HG03103 (cell line): ENCODE data around the gene TRIM2.

Experiments
- ATAC-seq: cut with Tn5 transposase; IDR thresholded peaks from one replicate; pipeline ENCODE4 v1.9.1; 2021; ENCODE audit warnings: low read depth; ENCODE audit not compliant: unreplicated experiment

TRIM2 gene

DNA sequence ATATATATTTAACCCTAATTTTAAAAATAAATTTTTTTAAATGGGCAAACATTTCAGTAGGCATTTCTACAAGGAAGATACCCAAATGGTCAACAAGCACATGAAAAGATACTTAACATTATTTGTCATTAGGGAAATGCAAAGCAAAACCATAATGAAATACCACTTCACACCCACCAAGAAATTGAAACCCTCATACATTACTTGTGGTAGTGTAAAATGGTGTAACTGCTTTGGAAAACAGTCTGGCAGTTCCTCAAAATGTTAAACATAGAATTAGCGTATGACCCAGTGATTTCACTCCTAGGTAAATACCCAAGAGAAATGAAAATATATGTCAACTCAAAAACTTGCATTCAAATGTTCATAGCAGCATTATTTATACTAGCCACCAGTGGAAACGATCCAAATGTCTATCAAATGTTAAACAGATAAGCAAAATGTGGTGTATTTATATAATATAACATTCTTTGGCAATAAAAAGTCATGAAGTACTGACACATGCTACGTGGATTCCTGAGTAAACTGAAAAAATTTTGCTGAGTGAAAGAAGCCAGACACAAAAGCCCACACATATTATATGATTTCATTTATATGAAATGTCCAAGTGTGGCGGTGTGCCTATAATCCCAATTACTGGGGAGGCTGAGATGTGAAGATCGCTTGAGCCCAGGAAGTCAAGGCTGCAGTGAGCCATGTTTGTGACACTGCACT, 16.6 kb downstream of the TRIM2 start:
- ATAC-seq = no peak

DNA sequence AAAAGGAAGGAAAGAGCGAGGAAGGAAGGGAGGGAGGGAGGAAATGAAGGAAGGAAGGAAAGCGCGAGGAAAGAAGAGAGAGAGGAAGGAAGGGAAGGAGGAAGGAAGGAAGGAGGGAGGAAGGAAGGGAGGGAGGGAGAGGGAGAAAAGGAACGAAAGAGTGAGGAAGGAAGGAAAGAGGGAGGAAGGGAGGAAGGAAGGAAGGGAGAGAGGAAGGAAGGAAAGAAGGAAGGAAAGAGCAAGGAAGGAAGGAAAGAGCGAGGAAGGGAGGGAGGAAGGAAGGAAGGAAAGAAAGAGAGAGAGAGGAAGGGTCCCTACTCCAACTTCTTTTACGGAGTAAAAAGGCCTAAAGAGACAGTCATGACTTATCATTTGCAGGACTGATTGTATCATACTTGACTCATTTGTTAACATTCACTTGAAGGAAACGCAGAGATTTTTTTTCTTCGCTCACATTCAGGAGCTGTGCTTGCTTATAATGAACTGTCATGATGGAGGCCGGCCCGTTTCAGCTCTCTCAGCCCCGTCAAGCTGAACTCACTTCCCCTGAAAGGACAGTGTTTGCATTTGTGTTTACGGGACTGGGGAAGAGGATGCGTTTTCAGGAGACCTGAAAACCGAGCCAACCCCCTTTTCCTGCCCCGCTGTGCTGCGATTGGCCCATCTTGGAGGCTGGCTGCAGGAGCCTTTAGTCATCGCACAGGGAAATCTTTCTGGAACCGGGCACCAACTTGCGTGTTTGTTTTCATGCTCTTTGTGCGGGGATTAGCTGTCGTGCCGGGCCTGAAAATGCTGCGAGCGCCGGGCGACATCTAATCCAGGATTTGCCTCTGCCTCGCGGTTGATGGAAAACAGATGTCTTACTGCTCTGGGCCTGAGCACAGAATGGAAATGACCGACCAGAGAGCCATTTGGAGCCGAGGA, 17.8 kb downstream of the TRIM2 start:
- ATAC-seq = peak; percentile 22

DNA sequence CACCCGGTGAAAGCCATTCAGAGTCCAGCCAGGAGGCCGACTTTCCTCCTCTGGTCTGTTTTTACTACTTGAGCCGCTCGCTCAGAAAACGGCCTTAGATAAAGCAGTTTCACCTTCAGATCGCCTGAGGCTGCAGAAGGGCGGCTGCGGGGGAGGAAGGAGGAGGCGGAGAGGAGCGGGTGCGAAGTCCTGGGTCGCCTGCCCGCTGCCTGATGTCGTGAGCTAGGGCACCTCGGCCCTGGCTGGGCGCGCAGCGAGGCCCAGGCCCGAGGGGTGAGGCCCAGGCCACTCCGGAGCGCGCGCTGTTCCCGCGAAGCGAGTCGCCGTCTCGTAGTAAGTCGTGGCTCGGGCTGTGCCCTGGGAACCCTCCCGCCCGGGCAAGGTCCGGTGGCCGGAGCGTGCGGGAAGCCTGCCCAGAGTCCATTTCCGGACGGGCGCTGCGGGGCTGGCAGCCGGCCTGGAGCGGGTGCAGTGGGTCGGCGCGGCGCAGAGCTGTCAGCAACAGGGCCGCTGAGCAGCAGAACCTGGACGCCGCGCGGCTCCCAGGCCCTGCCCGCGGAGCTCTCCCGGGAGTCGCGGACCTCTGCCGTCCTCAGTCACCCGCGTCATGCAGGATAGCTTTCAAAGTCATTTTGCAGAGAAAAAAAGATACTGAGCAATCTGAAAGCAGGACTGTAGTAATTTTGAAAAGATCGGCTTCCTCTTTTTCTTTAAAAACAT, 18.6 kb downstream of the TRIM2 start:
- ATAC-seq = peak; percentile 45

DNA sequence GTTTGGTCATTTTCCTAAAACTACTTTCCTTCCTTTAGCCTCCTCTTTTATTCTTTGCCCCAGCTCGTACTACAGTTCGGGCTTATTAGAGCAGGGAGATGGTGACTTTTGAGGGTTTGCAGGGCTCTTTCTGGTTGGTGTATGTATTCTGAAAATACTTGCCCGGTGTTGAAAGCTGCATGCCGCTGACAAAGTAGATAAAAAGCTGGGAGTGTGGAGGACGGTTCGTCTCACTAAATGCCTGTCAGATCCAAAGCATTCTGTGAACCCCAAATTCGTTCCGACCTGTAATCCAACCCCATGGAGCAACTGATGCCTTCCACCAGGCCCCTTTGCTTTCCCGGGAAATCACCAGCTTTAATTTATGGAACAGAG, 19.2 kb downstream of the TRIM2 start:
- ATAC-seq = no peak

DNA sequence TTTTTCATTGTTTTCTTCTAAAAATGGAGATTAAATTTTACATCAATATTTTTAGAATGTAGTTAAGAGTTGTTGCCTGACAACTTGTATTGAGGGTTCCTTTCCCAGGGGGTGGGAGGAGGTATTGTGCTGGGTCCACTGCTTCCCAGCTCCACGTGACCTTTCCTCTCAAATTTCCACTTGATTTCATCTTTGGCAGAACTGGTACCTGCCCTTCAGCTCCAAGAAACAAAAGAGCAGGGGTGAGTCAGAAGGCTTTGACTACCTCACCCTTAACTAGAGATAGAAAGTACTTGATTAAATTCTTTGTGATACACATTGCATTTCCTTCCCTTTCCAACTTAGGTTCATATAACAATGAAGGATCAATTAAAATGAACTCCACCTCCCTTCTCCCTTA, 19.7 kb downstream of the TRIM2 start:
- ATAC-seq = no peak

DNA sequence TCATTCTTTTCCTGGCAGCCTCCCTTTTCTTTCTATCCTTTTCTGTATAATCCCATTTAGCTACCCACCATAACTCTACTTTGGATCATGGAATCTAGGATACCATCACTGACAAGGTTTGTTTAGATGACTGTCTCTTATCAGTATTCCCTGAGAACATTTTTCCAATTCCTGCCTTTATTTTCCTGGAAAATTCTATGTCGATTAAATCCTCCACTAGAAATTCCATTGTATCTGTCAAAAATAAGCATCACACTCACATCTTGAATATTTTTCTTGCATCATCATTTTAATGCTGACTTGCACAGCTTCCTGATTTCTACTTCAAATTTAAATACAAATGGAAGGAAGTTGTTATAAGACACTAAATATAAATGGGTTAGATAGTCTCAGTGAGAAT, 20.2 kb downstream of the TRIM2 start:
- ATAC-seq = no peak

DNA sequence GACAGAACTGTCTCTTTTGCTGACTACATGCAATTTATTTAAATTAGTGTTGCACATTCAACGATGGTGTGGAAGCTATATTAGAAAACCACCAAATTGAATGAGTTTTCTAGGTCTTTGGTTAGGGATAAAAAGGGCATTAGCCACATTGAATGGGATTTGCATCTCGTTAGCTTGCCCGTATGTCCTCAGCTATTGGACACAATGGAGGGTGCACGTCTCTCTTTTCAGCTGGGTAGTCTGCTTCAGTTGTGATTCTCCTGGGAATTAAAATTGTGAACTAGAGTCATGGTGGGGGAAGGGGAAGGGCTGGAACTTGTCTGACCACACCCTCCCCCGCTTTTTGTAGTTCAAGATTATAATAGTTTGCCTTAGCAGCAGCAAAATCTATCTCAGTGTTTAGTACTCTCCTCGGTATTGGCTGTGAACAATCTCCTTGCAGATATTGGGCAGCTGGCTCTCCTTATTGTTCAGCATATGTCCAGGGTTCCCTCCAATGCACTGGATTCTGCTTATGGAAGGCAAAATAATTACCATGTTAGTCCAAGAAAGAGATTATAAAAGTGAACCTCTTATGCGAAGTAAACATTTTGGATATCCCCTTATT, 23.3 kb downstream of the TRIM2 start:
- ATAC-seq = no peak

DNA sequence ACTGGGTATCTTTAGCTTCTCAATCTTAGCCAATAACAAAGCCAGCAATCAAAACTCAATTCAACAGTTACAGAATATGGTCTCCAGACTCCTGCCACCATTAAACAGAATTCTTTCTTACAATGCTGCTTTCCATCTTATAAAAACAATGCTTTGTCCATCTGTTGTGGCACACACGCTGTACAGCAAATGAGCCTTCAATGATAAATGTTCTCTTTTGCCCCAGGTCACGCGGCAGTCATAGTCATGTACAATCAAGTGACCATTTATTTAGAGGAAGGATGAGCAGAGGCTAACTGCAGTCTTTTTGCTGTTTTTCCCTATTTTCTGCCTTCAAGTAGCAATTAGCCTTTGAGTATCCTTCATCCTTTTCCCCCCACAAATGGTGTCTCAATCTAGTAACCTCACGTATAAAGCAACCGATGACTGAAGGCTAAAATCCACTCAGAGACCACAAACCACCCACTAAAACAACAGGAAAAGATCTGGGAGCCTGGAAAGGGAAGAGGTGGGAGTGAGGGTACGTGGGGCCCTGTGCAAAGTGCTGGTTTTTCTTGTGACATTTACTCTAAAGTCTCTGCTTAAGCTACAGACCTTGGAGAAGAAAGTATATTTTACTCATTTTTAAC, 24.4 kb downstream of the TRIM2 start:
- ATAC-seq = no peak

DNA sequence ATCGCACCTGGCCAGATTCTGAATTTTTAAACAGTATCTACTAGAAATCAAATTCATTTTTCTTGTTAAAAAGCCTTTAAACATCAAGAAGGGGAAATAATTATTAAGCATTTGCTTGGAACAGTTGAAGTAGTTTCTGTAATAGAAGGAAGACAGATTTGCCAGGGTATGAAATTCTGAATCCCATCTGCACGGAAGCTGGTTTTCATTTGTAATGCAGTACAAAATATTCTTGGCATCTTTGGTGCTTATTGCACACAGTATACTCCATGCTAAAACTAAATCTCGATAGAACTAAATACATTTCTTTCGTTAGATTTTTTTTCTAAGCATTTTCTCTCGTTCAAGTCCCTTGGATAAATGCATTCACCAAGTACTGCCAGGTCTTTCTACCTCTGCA, 25.3 kb downstream of the TRIM2 start:
- ATAC-seq = no peak

DNA sequence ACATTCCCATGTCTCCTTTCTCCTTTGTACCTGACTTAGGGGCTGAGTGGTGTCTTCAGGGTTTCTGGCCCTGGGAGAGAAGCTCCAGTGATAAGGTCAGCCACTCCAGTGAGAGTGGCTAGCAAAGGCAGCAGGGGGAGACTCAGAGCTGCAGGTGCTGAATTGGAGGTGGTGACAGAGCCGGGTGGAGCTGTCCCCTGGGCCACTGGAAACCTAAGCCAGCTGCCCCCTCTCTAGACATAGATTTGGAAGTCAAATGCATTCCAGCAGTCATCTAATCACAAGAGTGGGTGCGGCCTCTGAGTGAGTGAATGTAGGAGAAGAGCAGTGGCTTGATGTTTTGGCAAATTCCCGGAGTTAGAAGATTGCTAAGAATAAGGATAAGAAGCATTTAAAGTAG, 28.5 kb downstream of the TRIM2 start:
- no peak for ATAC-seq

DNA sequence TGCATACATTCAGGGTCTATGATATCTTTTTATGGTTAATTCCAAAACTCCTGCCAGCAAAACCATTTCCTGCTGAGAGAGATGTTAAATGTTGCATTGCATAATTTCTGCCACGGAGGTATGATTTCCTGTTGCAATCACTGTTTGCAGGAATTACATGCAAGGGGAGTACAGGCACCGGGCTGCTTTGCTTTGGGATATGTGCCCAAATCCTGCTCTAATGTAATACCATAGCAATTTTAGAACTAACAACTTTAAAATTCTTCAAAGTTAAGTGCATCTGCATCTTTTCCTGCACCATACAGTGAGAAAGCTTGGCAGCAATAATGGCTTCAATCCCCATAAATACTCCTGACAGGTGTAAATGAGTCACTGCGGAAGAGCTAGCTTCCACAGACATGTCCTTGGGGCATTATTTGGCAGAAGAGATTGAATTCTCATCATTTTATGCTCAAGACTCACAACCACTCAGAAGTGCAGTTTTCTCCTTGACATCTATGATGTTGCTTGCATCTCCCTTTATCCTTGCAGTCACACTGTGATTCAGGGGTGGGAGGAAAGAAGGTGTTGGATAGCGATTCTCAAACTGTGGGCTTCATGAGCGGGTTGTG, 29.6 kb downstream of the TRIM2 start:
- no peak for ATAC-seq

DNA sequence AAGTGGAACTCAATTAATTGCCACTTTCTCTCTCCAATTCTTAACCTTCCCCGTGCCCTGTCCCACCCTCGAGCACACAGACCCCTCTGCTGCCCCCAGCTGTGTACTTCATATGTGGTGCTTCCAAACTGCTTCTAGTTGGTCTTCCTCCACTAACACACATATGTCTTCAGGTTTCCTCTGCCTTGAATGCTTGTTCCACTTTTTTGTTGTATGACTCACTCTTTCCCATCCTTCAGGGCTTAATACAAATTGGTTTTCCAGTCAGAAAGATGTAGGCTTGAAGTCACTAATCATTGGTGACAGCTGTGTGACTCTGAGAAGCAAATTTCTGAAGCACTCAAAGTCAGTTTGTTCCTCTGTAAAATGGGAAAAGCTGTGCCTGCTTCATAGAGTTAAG, 30.6 kb downstream of the TRIM2 start:
- ATAC-seq = no peak

DNA sequence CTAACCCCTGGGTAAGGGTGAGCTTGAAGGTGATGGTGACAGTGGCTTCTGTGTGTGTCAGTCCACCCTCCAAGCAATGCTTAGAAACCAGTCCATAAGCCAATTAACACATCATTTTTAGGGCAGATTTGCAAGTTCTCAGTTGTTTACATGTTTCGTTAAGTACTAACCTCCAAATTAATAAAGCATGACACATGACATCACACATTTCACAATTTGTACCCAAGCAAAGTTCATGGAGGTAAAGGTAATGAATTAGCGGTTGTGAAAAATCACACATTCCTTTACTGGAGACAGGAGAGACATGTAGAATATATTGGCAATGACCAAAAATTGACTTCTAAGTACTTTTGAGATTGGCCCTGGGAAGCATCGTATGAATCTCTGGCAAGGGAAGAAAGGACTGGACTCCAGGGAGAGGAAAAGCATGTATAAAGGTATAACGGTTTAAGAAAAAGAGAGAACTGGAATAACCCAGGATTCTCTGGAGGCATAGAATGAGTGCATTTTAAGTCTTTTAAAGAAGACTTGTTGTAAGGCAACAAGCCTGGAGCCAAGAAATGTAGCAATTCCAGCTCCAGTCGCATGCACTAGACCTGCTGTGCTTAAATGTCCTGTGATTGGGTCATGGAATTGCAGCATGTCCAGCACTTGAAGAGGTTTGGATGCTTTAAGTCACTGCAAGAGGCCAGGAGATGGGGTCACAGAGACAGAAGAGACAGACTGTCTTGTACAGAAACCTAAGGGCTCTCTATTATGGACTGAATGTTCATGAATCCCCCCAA, 34.1 kb downstream of the TRIM2 start:
- no peak for ATAC-seq

DNA sequence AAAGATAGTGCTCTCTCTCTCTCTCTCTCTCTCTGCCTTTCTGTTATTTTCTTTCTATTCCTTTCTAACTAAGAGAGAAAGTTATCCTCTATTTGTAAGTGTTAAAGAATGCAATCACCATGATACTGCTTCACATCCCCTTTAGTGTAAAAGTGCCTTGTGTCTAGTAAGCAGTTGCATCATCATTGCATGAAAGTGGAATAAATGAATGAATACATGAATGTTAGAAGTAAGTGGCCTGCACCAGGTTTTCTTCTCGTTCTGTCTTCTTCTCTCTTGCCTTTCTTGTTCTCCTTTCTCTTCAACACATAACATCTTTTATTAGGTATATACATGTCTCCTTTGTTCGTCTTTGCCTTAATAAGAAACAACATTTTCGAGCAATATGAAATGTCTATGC, 35.2 kb downstream of the TRIM2 start:
- ATAC-seq = no peak

DNA sequence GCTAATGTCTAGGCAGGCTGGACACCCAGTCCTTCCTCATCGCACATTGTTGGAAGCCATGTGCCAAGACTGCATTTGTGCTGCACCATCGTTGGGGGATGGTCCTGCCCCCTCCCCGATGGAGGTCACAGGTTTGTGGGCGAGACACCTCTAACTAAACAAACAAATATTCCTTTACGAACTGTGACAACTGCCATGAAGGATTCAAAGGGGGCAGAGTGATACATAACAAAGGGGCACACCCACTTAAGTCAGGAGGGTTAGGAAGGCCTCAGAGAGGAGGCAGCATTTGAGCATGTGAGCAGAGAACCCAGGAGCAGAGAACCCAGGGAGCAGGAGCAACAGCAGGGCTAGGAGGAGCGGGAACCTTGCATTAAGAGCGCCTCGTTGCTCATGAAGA, 37.1 kb downstream of the TRIM2 start:
- ATAC-seq = no peak

DNA sequence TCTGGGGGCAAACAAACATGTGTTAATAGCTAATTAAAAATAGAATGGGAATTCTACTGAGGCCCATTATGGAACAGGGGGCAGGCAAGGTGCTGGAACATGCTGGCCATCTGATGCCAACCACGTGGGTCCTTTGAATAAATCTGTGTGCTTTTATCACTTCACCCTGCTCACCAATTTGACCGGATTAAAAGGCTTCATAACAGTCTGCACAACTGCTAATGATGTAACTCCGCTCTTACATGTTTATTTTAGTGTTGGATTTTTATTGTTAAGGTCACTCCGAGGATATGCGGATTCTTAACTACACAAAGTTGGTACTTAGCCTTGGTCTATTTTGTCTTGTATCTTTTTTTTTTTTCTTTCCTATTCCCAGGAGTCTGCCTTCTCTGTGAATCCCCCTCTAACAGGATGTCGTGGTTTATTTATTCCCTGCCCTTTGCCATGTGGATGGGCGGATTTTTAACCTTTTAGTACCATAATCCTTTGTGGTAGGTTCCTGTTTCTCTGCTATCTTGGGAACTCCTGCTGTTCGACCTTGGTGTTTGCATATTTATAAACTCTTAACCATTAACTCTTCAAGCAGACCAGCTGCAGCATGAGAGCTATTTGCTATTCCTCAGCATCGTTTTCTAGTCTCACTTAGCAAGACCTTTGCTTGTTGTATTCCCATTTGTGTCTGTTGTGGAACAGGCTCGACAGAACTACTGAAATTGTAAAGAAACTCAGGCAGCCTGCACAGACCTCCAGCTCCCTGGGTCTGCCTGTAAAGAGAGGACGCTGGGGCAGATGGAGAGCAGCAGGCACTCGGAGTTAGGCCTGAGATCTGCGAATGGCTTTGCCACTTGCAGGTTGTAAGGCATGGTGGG, 38.0 kb downstream of the TRIM2 start:
- ATAC-seq = no peak

DNA sequence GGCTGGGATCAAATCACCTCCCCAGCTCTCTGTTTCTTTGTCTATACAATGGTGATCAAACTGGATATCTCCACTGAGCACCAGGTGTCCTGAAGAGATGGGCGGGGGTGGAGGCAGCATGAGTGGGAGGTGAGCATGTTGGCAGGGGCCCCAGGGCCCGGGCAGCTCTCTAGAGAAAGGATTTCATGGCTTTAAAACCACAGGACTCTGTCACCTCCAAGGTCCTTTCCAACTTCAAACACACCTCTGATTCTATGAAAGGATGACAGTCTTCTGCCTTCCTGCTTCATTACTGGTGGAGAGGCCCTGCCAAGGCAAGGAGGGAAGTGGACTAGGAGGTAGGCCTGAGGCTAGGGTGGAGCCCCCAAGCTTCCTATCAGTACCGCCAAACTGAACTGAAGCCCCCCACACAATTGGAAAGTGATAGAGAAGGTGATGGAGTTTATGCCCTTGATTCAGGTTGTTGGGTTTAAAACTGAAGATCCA, 38.6 kb downstream of the TRIM2 start:
- ATAC-seq = no peak

DNA sequence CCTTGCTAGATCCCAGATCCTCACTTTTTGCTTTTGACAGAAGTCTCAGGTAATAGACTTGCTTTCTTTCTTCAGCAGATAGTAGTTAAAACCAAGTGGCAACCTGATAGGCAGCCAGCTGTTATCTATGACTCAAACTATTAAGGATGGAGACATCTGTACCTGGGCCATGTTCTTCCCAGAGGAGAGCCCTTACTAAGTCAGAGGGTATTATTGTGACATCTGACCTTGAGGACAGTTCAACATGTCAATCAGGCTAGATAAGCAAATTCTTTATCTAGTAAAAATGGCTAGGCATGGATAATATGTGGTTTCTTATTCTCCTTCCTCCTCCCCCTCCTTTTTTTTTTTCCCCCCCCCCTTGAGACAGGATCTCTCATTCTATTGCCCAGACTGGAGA, 39.2 kb downstream of the TRIM2 start:
- no peak for ATAC-seq
